Heart right ventricle (tissue), 16 donors: ENCODE data around the gene MLH1. TPM values are rescaled to one million over a fixed set of nuclear protein-coding genes. Genes with fewer than 3 reads are reported as not detected.
A peak's percentile ranks its signal among the peaks of the same experiment; 100 is the strongest.

Experiments used
- ATAC-seq, 8 donors: fragments of 200-7000 bp; cut with Tn5 transposase; one replicate each; pipeline ENCODE4 v1.9.1; 2020; ENCODE audit warnings: mild to moderate bottlenecking in 8 of 8, moderate library complexity in 8 of 8, moderate number of reproducible peaks in 1 of 8
- DNase-seq, 2 donors: peaks; one replicate each; pipeline ENCODE4 v3.0.0-alpha.2; 2020
- H3K27ac ChIP-seq, 10 donors: fragments of 200-600 bp; sonication (generic) in 2 of 10; one replicate each; pipeline versions ENCODE4 v1.5.0 to v1.8.0; 2020 to 2022; ENCODE audit warnings: mild to moderate bottlenecking in 3 of 10
- H3K27me3 ChIP-seq, 7 donors: fragments of 200-600 bp; one replicate each; pipeline ENCODE4 v1.8.0; 2021 to 2022; ENCODE audit warnings: mild to moderate bottlenecking in 2 of 7
- H3K36me3 ChIP-seq, 9 donors: fragments of 200-600 bp; sonication (generic) in 1 of 9; one replicate each; pipeline versions ENCODE4 v1.5.0 to v1.8.0; 2020 to 2022; ENCODE audit warnings: mild to moderate bottlenecking in 2 of 9
- H3K4me1 ChIP-seq, 9 donors: fragments of 200-600 bp; sonication (generic) in 1 of 9; one replicate each; pipeline versions ENCODE4 v1.5.0 to v1.8.0; 2020 to 2022; ENCODE audit warnings: mild to moderate bottlenecking in 4 of 9
- H3K4me3 ChIP-seq, 10 donors: fragments of 200-600 bp; sonication (generic) in 2 of 10; one replicate each; pipeline versions ENCODE4 v1.5.0 to v1.8.0; 2020 to 2022; ENCODE audit warnings: mild to moderate bottlenecking in 7 of 10, moderate library complexity in 2 of 10
- H3K9me3 ChIP-seq, 11 donors: fragments of 200-600 bp in 10 of 11; sonication (generic) in 2 of 11; one replicate each; pipeline versions ENCODE4 v1.5.0 to v1.8.0; 2013 to 2022; ENCODE audit warnings: mild to moderate bottlenecking in 2 of 11, control low read depth in 1 of 11, moderate library complexity in 1 of 11
- WGBS, 2 donors: extraction: QIAGEN DNeasy Blood & Tissue Kit; methylation state at CpG; one replicate each; pipeline ENCODE4 v1.1.7; 2013; ENCODE audit warnings: inconsistent platforms in 1 of 2; 5-methylcytosine and 5-hydroxymethylcytosine counted together
- intact Hi-C, 10 donors: fragments of 100-400 bp; cut with DNase I; formaldehyde crosslinking; loops; one replicate each; pipeline versions ENCODE4 v1.11.1 to v1.14.2; 2022
- polyA plus RNA-seq, 2 donors: library from polyadenylated mRNA; stranded (reverse); fragments of 200-250 nt; gene quantifications; one replicate each; pipeline ENCODE4 v1.2.3, GENCODE V29; 2013
- total RNA-seq, 10 donors: library from RNA; stranded (reverse); fragmentation: NEBNext Ultra II Directional in 3 of 10; extraction: Animal tissue kit (Norgen Biotek cat#: 25700) in 3 of 10; gene quantifications; one replicate each; pipeline versions ENCODE4 v1.2.1 to v1.2.4, GENCODE V29; 2021 to 2023
- TF ChIP-seq, protein P1 (sequence below), 9 donors: fragments of 200-600 bp; sonication (generic) in 2 of 9; IDR thresholded peaks; one replicate each; pipeline versions ENCODE4 v1.5.0 to v1.8.0; 2021 to 2022; ENCODE audit warnings: antibody characterized with exemption in 9 of 9, mild to moderate bottlenecking in 5 of 9, moderate library complexity in 1 of 9
- donor health status: Arrhythmogenic right ventricular cardiomyopathy.
- donor health status: ischemic (EF 13 %, LVEDD 7.1; RV severe dilation, severe dysfunction).
- donor health status: healthy with polysubstance abuse.
- donor health status: DM: no; HTN: yes; CAD: no.
- donor health status: DM: no; HTN: no; CAD: no.
- donor health status: ischemic (EF 25% LVEDD 6.9; RV normal size, moderate dysfunction).
- donor health status: ischemic (EF 25% LVEDD 5.7; RV mildly dilated, moderate dysfunction).
- donor health status: healthy.
- donor health status: DM: yes; HTN: yes; CAD: no.
- donor health status: Ischemic cardiomyopathy.
- donor health status: ischemic (EF 35%, LVEDD 5.7; RV mildly dilated, moderate dysfunction).
- donor health status: nonischemic (EF 11% LVEDD 7.7; RV severe dilation, severe dysfunction).
- donor health status: DM: yes; HTN: yes; CAD: no.
- donor health status: PGD.
- donor health status: ischemic (EF 29% LVEDD 5.4; RV normal size, mild dysfunction).
- donor health status: nonischemic (EF 23%, LVEDD 6.1; RV moderate dilation, normal function).

The MLH1 gene
- total and polyA plus RNA-seq, 12 donors: 26.0 to 61.7 (median 51.7) TPM

DNA sequence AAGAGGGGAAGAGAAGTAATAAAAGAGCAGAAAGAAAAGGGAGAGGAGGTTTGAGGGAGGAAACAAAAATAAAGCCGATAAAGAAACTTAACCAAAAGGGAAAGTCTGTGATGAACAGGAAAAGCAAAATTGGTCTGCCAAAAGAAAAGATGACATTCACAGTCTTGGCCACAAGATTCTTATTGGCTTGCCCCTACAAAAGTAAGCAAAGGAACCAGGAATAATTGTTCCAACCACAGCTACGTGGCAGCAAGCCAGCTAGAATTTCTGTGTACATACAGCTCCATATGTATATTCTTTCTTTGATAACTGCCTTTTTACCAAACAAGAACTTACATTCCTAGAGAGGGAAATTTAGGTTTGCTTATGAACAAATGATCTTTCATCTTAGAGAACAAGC lies 79.6 kb downstream of the MLH1 start:
- peak overlapping the region in 5 of 10 donors; percentile 7 to 57 (median 18) for H3K27ac ChIP-seq
- TF ChIP-seq, protein P1, sequence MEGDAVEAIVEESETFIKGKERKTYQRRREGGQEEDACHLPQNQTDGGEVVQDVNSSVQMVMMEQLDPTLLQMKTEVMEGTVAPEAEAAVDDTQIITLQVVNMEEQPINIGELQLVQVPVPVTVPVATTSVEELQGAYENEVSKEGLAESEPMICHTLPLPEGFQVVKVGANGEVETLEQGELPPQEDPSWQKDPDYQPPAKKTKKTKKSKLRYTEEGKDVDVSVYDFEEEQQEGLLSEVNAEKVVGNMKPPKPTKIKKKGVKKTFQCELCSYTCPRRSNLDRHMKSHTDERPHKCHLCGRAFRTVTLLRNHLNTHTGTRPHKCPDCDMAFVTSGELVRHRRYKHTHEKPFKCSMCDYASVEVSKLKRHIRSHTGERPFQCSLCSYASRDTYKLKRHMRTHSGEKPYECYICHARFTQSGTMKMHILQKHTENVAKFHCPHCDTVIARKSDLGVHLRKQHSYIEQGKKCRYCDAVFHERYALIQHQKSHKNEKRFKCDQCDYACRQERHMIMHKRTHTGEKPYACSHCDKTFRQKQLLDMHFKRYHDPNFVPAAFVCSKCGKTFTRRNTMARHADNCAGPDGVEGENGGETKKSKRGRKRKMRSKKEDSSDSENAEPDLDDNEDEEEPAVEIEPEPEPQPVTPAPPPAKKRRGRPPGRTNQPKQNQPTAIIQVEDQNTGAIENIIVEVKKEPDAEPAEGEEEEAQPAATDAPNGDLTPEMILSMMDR (IDR thresholded peaks at IDR 0.05): no peak
- WGBS, 2 donors: 31 to 36% methylated on average over 2 of the region's 2 CpGs
- DNase-seq (no peak), ATAC-seq (no peak)
- intact Hi-C loops: no loop called here
- H3K4me3 ChIP-seq: no peak overlapping the region
- H3K27me3 ChIP-seq: no peaks in the 10 kb centered on the region
- H3K9me3 ChIP-seq: no peaks in the 10 kb centered on the region
- H3K36me3 ChIP-seq: peaks cover 0 to 88% (median 20%) of the 10 kb centered on the region in 9 donors
- H3K4me1 ChIP-seq: peaks cover 0 to 25% (median 14%) of the 10 kb centered on the region in 9 donors

DNA sequence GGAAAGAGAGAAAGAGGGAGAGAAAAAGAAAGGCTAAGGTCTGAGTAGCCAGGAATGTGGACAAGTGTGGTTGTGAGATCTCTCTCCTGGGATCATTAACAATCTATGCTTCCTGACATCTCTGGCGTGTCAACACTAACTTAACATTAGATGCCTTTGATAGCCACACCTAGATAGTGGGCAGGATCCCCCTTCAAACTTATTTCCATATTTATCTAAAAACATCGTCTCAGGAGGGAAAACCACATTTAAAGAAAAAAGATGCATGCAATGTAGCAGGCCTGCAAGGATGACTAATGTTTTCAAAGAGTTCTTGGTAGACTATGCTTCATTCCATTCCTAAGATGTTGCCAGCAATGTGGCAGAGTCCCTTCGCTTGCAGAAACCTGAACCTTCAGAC lies 80.9 kb downstream of the MLH1 start:
- 75 to 81% methylated on average over 3 of the region's 3 CpGs for WGBS, 2 donors
- intact Hi-C loops: no loop called here
- Histone ChIP-seq H3K4me3 (no peak overlapping the region), H3K36me3 (peaks cover 0 to 86% (median 20%) of the 10 kb centered on the region in 9 donors), H3K9me3 (no peaks in the 10 kb centered on the region), H3K4me1 (peaks cover 0 to 21% (median 14%) of the 10 kb centered on the region in 9 donors), H3K27me3 (no peaks in the 10 kb centered on the region), H3K27ac (no peak overlapping the region)
- TF ChIP-seq, protein P1 (IDR thresholded peaks at IDR 0.05): no peak
- ATAC-seq (no peak), DNase-seq (no peak)

DNA sequence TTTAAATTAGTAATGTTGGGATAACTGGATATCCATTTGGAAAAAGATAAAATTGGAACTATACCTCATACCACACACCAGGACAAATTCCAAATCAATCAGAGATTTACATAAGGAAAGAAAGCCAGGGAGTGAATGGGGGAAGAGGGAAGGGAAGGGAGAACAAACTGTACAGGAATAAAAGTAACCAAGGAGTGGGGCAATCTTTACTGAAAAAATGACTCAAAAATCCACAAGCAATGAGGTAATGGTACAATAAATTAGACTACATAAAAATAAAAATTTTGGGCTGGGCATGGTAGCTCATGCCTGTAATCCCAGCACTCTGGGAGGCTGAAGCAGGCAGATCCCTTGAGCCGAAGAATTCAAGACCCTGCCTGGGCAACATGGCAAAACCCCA lies 82.6 kb downstream of the MLH1 start:
- Histone ChIP-seq H3K9me3 (no peaks in the 10 kb centered on the region), H3K27ac (no peak overlapping the region), H3K4me1 (peaks cover 0 to 21% (median 14%) of the 10 kb centered on the region in 9 donors), H3K27me3 (no peaks in the 10 kb centered on the region), H3K4me3 (no peak overlapping the region), H3K36me3 (peaks cover 0 to 90% (median 24%) of the 10 kb centered on the region in 9 donors)
- TF ChIP-seq, protein P1 (IDR thresholded peaks at IDR 0.05): no peak
- WGBS, 2 donors: 97 to 100% methylated on average over 1 of the region's 1 CpG
- no peak for DNase-seq
- no peak for ATAC-seq
- intact Hi-C loops: no loop called here

DNA sequence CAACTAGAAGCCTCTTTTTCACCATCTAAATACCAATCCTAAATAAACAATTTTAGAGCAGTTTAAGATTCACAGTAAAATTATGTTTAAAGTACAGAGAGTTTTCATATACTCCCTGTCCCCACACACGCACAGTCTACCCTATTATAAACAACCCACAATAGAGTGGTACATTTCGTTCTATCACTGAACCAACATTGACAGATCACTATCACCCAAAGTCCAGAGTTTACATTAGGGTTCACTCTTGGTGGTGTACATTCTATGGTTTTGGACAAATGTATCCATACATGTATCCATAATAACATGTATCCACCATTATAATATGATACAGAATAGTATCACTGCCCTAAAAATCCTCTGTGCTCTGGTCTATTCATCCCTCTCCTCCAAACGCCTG lies 89.0 kb downstream of the MLH1 start:
- ATAC-seq (no peak), DNase-seq (no peak)
- no peaks in the 10 kb centered on the region for H3K9me3 ChIP-seq
- H3K4me3 ChIP-seq: no peak overlapping the region
- WGBS, 2 donors: 78 to 91% methylated on average over 3 of the region's 3 CpGs
- no peaks in the 10 kb centered on the region for H3K27me3 ChIP-seq
- peaks cover 0 to 80% (median 20%) of the 10 kb centered on the region in 9 donors for H3K36me3 ChIP-seq
- peaks cover 0 to 15% (median 0%) of the 10 kb centered on the region in 9 donors for H3K4me1 ChIP-seq
- intact Hi-C loops: no loop called here
- TF ChIP-seq, protein P1 (IDR thresholded peaks at IDR 0.05): no peak
- no peak overlapping the region for H3K27ac ChIP-seq
